MCF 10A (cell line): ENCODE results near the gene LMAN2. TPM values are rescaled to one million over a fixed set of nuclear protein-coding genes. Genes with fewer than 3 reads are reported as not detected.

Experiments
- BruUV-seq: library from RNA; stranded (reverse); fragments of 400-500 nt; replicated peaks from 2 replicates; lab custom pipeline; 2021; lab: Mats Ljungman, UMichigan
- CTCF ChIA-PET: fragments of 300-600 bp; sonication (Branson Sonifier 250); formaldehyde crosslinking; extraction: SDS; loops from one replicate; lab custom pipeline; 2021; ENCODE audit warnings: antibody characterized with exemption, inconsistent platforms; lab: Yijun Ruan, JAX
- POLR2A ChIA-PET: fragments of 300-600, 350-650 bp; sonication (Branson Sonifier 250); formaldehyde crosslinking; extraction: SDS; loops from one replicate; lab custom pipeline; 2020; ENCODE audit warnings: antibody characterized with exemption, inconsistent platforms; lab: Yijun Ruan, JAX
- DNase-seq: peaks from one replicate; pipeline ENCODE4 v3.0.0-alpha.2; 2018; ENCODE audit not compliant: unreplicated experiment
- H3K27ac Mint-ChIP-seq: one replicate; pipeline ENCODE4 v1.8.0; 2022; ENCODE audit warnings: mild to moderate bottlenecking, low read depth, mixed read lengths; ENCODE audit not compliant: unreplicated experiment
- H3K27me3 Mint-ChIP-seq: one replicate; pipeline ENCODE4 v1.8.0; 2022; ENCODE audit warnings: mixed read lengths; ENCODE audit not compliant: insufficient read depth, unreplicated experiment
- H3K36me3 Mint-ChIP-seq: one replicate; pipeline ENCODE4 v1.8.0; 2022; ENCODE audit warnings: mild to moderate bottlenecking, moderate library complexity, mixed read lengths; ENCODE audit not compliant: insufficient read depth, unreplicated experiment
- H3K4me1 Mint-ChIP-seq: one replicate; pipeline ENCODE4 v1.8.0; 2022; ENCODE audit warnings: mixed read lengths; ENCODE audit not compliant: insufficient read depth, unreplicated experiment
- H3K4me3 Mint-ChIP-seq: one replicate; pipeline ENCODE4 v1.8.0; 2022; ENCODE audit warnings: mild to moderate bottlenecking, moderate library complexity, mixed read lengths; ENCODE audit not compliant: unreplicated experiment
- H3K9me3 Mint-ChIP-seq: one replicate; pipeline ENCODE4 v1.8.0; 2022; ENCODE audit warnings: mixed read lengths; ENCODE audit not compliant: unreplicated experiment
- CTCF ChIP-seq: fragments of 200-600 bp; IDR thresholded peaks from one replicate; pipeline ENCODE4 v1.8.0; 2022; ENCODE audit warnings: antibody characterized with exemption, mild to moderate bottlenecking; ENCODE audit not compliant: unreplicated experiment
- intact Hi-C: fragments of 100-400 bp; cut with micrococcal nuclease; formaldehyde crosslinking; loops from 2 replicates; pipeline ENCODE4 v1.14.1; 2022
- total RNA-seq: library from RNA; stranded (reverse); gene quantifications from 2 replicates; pipeline ENCODE4 v1.2.3, GENCODE V29; 2022

LMAN2 gene
- total RNA-seq, 1 experiment from 2014 or later, result 221 TPM

GRCh38 chr5:177359451-177359851, 8.0 kb upstream of the LMAN2 start:
- Mint-ChIP-seq H3K27me3 (no peaks in the 10 kb centered on the region), H3K4me1 (peaks cover 27% of the 10 kb centered on the region), H3K4me3 (no peak overlapping the region), H3K9me3 (no peaks in the 10 kb centered on the region), H3K36me3 (no peaks in the 10 kb centered on the region), H3K27ac (peak overlapping the region; percentile 28)
- intact Hi-C loops, result no loop called here
- no peak for TF ChIP-seq CTCF
- ChIA-PET CTCF (interaction anchor here (0.8 to 4.7 kb wide), 6 partner anchors 11 to 699 kb away, joined by 3 to 21 read pairs (median 4); no protein-coding TSS in a partner anchor), POLR2A (interaction anchor here (3.2 kb wide), 1 partner anchor 8 kb away, joined by 29 read pairs; the partner anchor contains the start of gene LMAN2)
- DNase-seq, result no peak
- no TSS peak for BruUV-seq

GRCh38 chr5:177358370-177358819, 6.9 kb upstream of the LMAN2 start:
- no peak for DNase-seq
- Mint-ChIP-seq H3K9me3 (no peaks in the 10 kb centered on the region), H3K27me3 (no peaks in the 10 kb centered on the region), H3K36me3 (no peaks in the 10 kb centered on the region), H3K4me3 (peak overlapping the region; percentile 51), H3K27ac (no peak overlapping the region), H3K4me1 (peaks cover 27% of the 10 kb centered on the region)
- no TSS peak for BruUV-seq
- intact Hi-C loops, result no loop called here
- POLR2A ChIA-PET, result interaction anchor here (0.6 kb wide), 1 partner anchor 11 kb away, joined by 3 read pairs; no protein-coding TSS in a partner anchor
- CTCF ChIA-PET, result interaction anchor here (1.0 to 4.7 kb wide), 4 partner anchors 12 to 697 kb away, joined by 3 to 21 read pairs (median 4); no protein-coding TSS in a partner anchor
- no peak for TF ChIP-seq CTCF

GRCh38 chr5:177357459-177358351, 6.2 kb upstream of the LMAN2 start, which contains the start of gene RGS14:
Gene RGS14 (plus strand): TSS chr5:177357924. CDS start chr5:177358025, 101 bp downstream.
- no TSS peak for BruUV-seq
- Mint-ChIP-seq H3K27me3 (no peaks in the 10 kb centered on the region), H3K27ac (no peak within 1 kb of the TSS), H3K36me3 (no peaks in the 10 kb centered on the region), H3K9me3 (no peaks in the 10 kb centered on the region), H3K4me3 (peak within 1 kb of the TSS; percentile 51), H3K4me1 (peaks cover 24% of the 10 kb centered on the region)
- POLR2A ChIA-PET, result interaction anchor here (0.6 to 2.0 kb wide), 4 partner anchors 12 to 70 kb away, joined by 3 to 5 read pairs (median 4); no protein-coding TSS in a partner anchor
- peak; percentile 55 for DNase-seq
- no peak for TF ChIP-seq CTCF
- intact Hi-C loops, result no loop called here
- CTCF ChIA-PET, result interaction anchor here (0.6 to 4.7 kb wide), 3 partner anchors 12 to 46 kb away, joined by 3 to 21 read pairs (median 5); no protein-coding TSS in a partner anchor

GRCh38 chr5:177357146-177357458, 5.6 kb upstream of the LMAN2 start:
- no peak for DNase-seq
- POLR2A ChIA-PET, result interaction anchor here (2.0 kb wide), 1 partner anchor 32 kb away, joined by 5 read pairs; no protein-coding TSS in a partner anchor
- Mint-ChIP-seq H3K4me3 (peak overlapping the region; percentile 30), H3K4me1 (peaks cover 18% of the 10 kb centered on the region), H3K36me3 (no peaks in the 10 kb centered on the region), H3K27me3 (no peaks in the 10 kb centered on the region), H3K27ac (no peak overlapping the region), H3K9me3 (no peaks in the 10 kb centered on the region)
- TF ChIP-seq CTCF, result no peak
- CTCF ChIA-PET, result interaction anchor here (0.6 to 1.5 kb wide), 2 partner anchors 13 to 33 kb away, joined by 3 read pairs; no protein-coding TSS in a partner anchor
- intact Hi-C loops, result no loop called here
- no TSS peak for BruUV-seq
